Cardiac fibroblast (primary cell): ENCODE data around the gene MGMT.

Source experiments
- DNase-seq, 2 donors: peaks; one replicate each; pipeline versions ENCODE4 v3.0.0 to v3.0.0-alpha.2; 2010; ENCODE audit warnings: low read depth in 2 of 2
- H3K4me3 ChIP-seq, 2 donors: replicated peaks in 1 of 2; 1 replicate in 1 of 2; 2 replicates in 1 of 2; pipeline ENCODE4 v1.5.1; 2011; ENCODE audit warnings: low read depth in 2 of 2, low read length in 2 of 2, mild to moderate bottlenecking in 2 of 2, moderate library complexity in 1 of 2
- CTCF ChIP-seq: IDR thresholded peaks from one replicate; pipeline ENCODE4 v1.5.1; 2011; ENCODE audit warnings: low read depth, mild to moderate bottlenecking, low read length, inconsistent platforms

The MGMT gene

GRCh38 chr10:129756912-129757901, 290.2 kb downstream of the MGMT start:
- no peak for TF ChIP-seq CTCF
- H3K4me3 ChIP-seq = no peak overlapping the region
- peak; percentile 1 to 37 for DNase-seq

- H3K4me3 ChIP-seq = no peak overlapping the region
- TF ChIP-seq CTCF = no peak
- no peak for DNase-seq
Observed at GRCh38 chr10:129758207-129759021, 291.4 kb downstream of the MGMT start.

- TF ChIP-seq CTCF = no peak
- no peak for DNase-seq
- H3K4me3 ChIP-seq = no peak overlapping the region
Observed at GRCh38 chr10:129759214-129760002, 292.4 kb downstream of the MGMT start.

GRCh38 chr10:129760003-129760315, 292.9 kb downstream of the MGMT start:
- no peak for DNase-seq
- no peak for TF ChIP-seq CTCF
- H3K4me3 ChIP-seq = no peak overlapping the region

GRCh38 chr10:129760416-129760815, 293.4 kb downstream of the MGMT start:
- no peak for TF ChIP-seq CTCF
- DNase-seq = no peak
- H3K4me3 ChIP-seq = no peak overlapping the region

- TF ChIP-seq CTCF = no peak
- no peak overlapping the region for H3K4me3 ChIP-seq
- DNase-seq = no peak
Observed at GRCh38 chr10:129761197-129761972, 294.3 kb downstream of the MGMT start.
